ENCODE data around the gene RPS21. TPM values are rescaled to one million over a fixed set of nuclear protein-coding genes. Genes with fewer than 3 reads are reported as not detected.
A peak's percentile ranks its signal among the peaks of the same experiment; 100 is the strongest.

RPS21 gene
- total and polyA plus RNA-seq, 9 of the 15 experiments (the other 6 are each of a cell fraction or from before 2014, with no cell fraction given) = 1,380 to 5,647 (median 3,091) TPM

GRCh38 chr20:62391165-62392076 lies 4.5 kb downstream of the RPS21 start:
- in situ Hi-C loops (cut with MboI) = no loop called here
- no peaks in the 10 kb centered on the region for H3K27me3 ChIP-seq (ENCODE audit: control insufficient read depth in 2 of 2, insufficient read depth in 2 of 2, low read length in 2 of 2)
- 84% methylated on average over 41 of the region's 44 CpGs for WGBS (ENCODE audit: insufficient coverage, low coverage, missing lambda C conversion rate)
- ChIA-PET POLR2A (interaction anchor here (0.7 to 5.1 kb wide), 4 partner anchors 10 to 27 kb away, joined by 3 to 28 read pairs (median 4); no protein-coding TSS in a partner anchor), CTCF (ENCODE audit: low intra/inter-chr PET ratio) (no interaction called here)
- peaks cover 41% of the 10 kb centered on the region for H3K36me3 ChIP-seq (ENCODE audit: control insufficient read depth, insufficient read depth, low read length)
- peaks cover 12% of the 10 kb centered on the region for H3K9me1 ChIP-seq (ENCODE audit: control insufficient read depth, insufficient read depth, low read length)
- H3K4me3 ChIP-seq = no peak overlapping the region
- H3K4me1 ChIP-seq (replicated peaks in 1 of 2; ENCODE audit: control insufficient read depth in 2 of 2, insufficient read depth in 2 of 2, low read length in 2 of 2) = peaks cover 11 to 63% of the 10 kb centered on the region in 2 experiments; a peak in 4 of 5 replicates
- no peak overlapping the region for H3K27ac ChIP-seq (ENCODE audit: extremely low read depth, low read depth, low read length)
- no peaks in the 10 kb centered on the region for H3K9me3 ChIP-seq (replicated peaks; ENCODE audit: control insufficient read depth, insufficient read depth, low read depth, low read length)
- DNase-seq (ENCODE audit: extremely low read depth in 1 of 4, low spot score in 3 of 4) (no peak), FAIRE-seq (no peak), ATAC-seq (no peak)
- no peak overlapping the region for H3K9ac ChIP-seq (ENCODE audit: insufficient read depth in 1 of 2, low read depth in 2 of 2, low read length in 2 of 2)
- no TSS peak for BruUV-seq (replicated peaks)
- peaks cover 9% of the 10 kb centered on the region for H4K20me1 ChIP-seq (replicated peaks; ENCODE audit: control insufficient read depth, insufficient read depth, low read length)
- H3K4me2 ChIP-seq (ENCODE audit: insufficient read depth, low read length) = no peak overlapping the region
- H2AFZ ChIP-seq (ENCODE audit: low read depth, low read length) = no peak overlapping the region
- H3K79me2 ChIP-seq (ENCODE audit: control insufficient read depth, insufficient read depth, low read length) = peaks cover 35% of the 10 kb centered on the region
- intact Hi-C loops (cut with micrococcal nuclease) = no loop called here
- no peak for TF ChIP-seq ZNF699 (CRISPR knock-in tag; IDR thresholded peaks at IDR 0.05; ENCODE audit: insufficient replicate concordance)
- no peak for TF ChIP-seq HOXB6 (CRISPR knock-in tag; IDR thresholded peaks at IDR 0.05; ENCODE audit: borderline replicate concordance)
- TF ChIP-seq ATF7 (IDR thresholded peaks at IDR 0.05) = no peak
- peak; percentile 10; the same call in 1 of the 2 replicates for TF ChIP-seq POLR2A (conservative IDR thresholded peaks at IDR 0.05)
- TF ChIP-seq SRF (CRISPR knock-in tag; IDR thresholded peaks at IDR 0.05) = no peak
- no peak for TF ChIP-seq CSDE1 (IDR thresholded peaks at IDR 0.05)
- TF ChIP-seq E2F6 (IDR thresholded peaks at IDR 0.05; ENCODE audit: borderline replicate concordance in 1 of 2, extremely low read depth in 1 of 2, insufficient read depth in 1 of 2, insufficient read length in 1 of 2, low read depth in 1 of 2, low read length in 1 of 2, poor library complexity in 1 of 2, severe bottlenecking in 1 of 2) = no peak
- TF ChIP-seq POLR2G (IDR thresholded peaks at IDR 0.05; ENCODE audit: low read depth, low read length) = peak; percentile 75
- peak; percentile 43; the same call in 1 of the 2 replicates for TF ChIP-seq RBFOX2 (IDR thresholded peaks at IDR 0.05; ENCODE audit: low read depth, low read length)
- TF ChIP-seq ZBTB33 (CRISPR knock-in tag; IDR thresholded peaks at IDR 0.05) = peak; percentile 92
- no peak for TF ChIP-seq ZNF707 (CRISPR knock-in tag; conservative IDR thresholded peaks at IDR 0.05)
- no peak for TF ChIP-seq ARHGAP35 (IDR thresholded peaks at IDR 0.05; ENCODE audit: partially characterized antibody)
- no peak for TF ChIP-seq HMG20B (CRISPR knock-in tag; IDR thresholded peaks at IDR 0.05)
- no peak for TF ChIP-seq TSHZ1 (CRISPR knock-in tag; IDR thresholded peaks at IDR 0.05)
